Dendritic cell treated with granulocyte-macrophage colony-stimulating factor and Interleukin-4, amounts not matched to agents 40 ng/mL and 50 ng/mL, for 4 days (primary cell): ENCODE measurements around the gene CLCA1.
A peak's percentile ranks its signal among the peaks of the same experiment; 100 is the strongest.
"Not testable (repeated sequence)": the region's sequence is repeated elsewhere in the genome, so short reads cannot be mapped to it uniquely, and the experiment has no call there.

ENCODE experiments used
- H3K27ac Mint-ChIP-seq: one replicate; pipeline ENCODE4 v1.8.0; 2022; ENCODE audit warnings: mild to moderate bottlenecking, mixed read lengths
- H3K27me3 Mint-ChIP-seq: one replicate; pipeline ENCODE4 v1.8.0; 2022; ENCODE audit warnings: mild to moderate bottlenecking, mixed read lengths
- H3K36me3 Mint-ChIP-seq: one replicate; pipeline ENCODE4 v1.8.0; 2022; ENCODE audit warnings: low read depth, mixed read lengths
- H3K4me1 Mint-ChIP-seq: one replicate; pipeline ENCODE4 v1.8.0; 2022; ENCODE audit warnings: low read depth, mixed read lengths
- H3K4me3 Mint-ChIP-seq: one replicate; pipeline ENCODE4 v1.8.0; 2022; ENCODE audit warnings: mild to moderate bottlenecking, moderate library complexity, mixed read lengths
- H3K9me3 Mint-ChIP-seq: one replicate; pipeline ENCODE4 v1.8.0; 2022; ENCODE audit warnings: mixed read lengths
- intact Hi-C: fragments of 100-400 bp; cut with micrococcal nuclease; formaldehyde crosslinking; loops from one replicate; pipeline ENCODE4 v1.15.0; 2022

The CLCA1 gene

GRCh38 chr1:86477256-86477655 is 8.5 kb downstream of the CLCA1 start:
- H3K27ac Mint-ChIP-seq: no peak overlapping the region
- H3K9me3 Mint-ChIP-seq: no peaks in the 10 kb centered on the region
- no peak overlapping the region for H3K4me3 Mint-ChIP-seq
- no peaks in the 10 kb centered on the region for H3K36me3 Mint-ChIP-seq
- intact Hi-C loops: no loop called here
- no peaks in the 10 kb centered on the region for H3K27me3 Mint-ChIP-seq
- peaks cover 3% of the 10 kb centered on the region for H3K4me1 Mint-ChIP-seq

- Mint-ChIP-seq H3K4me1 (no peaks in the 10 kb centered on the region), H3K4me3 (no peak overlapping the region), H3K27me3 (no peaks in the 10 kb centered on the region), H3K36me3 (no peaks in the 10 kb centered on the region), H3K27ac (no peak overlapping the region), H3K9me3 (no peaks in the 10 kb centered on the region)
- intact Hi-C loops: no loop called here
These were observed 9.0 kb downstream of the CLCA1 start for GRCh38 chr1:86477682-86478081.

- no peaks in the 10 kb centered on the region for H3K9me3 Mint-ChIP-seq
- intact Hi-C loops: no loop called here
- H3K4me1 Mint-ChIP-seq: no peaks in the 10 kb centered on the region
- H3K27ac Mint-ChIP-seq: no peak overlapping the region
- H3K4me3 Mint-ChIP-seq: no peak overlapping the region
- H3K36me3 Mint-ChIP-seq: no peaks in the 10 kb centered on the region
- no peaks in the 10 kb centered on the region for H3K27me3 Mint-ChIP-seq
These were observed 9.9 kb downstream of the CLCA1 start for GRCh38 chr1:86478416-86479156.

- Mint-ChIP-seq H3K4me1 (no peaks in the 10 kb centered on the region), H3K27me3 (no peaks in the 10 kb centered on the region), H3K36me3 (no peaks in the 10 kb centered on the region), H3K9me3 (no peaks in the 10 kb centered on the region), H3K4me3 (no peak overlapping the region), H3K27ac (no peak overlapping the region)
- intact Hi-C loops: no loop called here
These were observed 13.2 kb downstream of the CLCA1 start for GRCh38 chr1:86481966-86482365.

- H3K27ac Mint-ChIP-seq: no peak overlapping the region
- H3K4me3 Mint-ChIP-seq: no peak overlapping the region
- no peaks in the 10 kb centered on the region for H3K4me1 Mint-ChIP-seq
- no peaks in the 10 kb centered on the region for H3K9me3 Mint-ChIP-seq
- no peaks in the 10 kb centered on the region for H3K27me3 Mint-ChIP-seq
- intact Hi-C loops: no loop called here
- H3K36me3 Mint-ChIP-seq: no peaks in the 10 kb centered on the region
These were observed 18.5 kb downstream of the CLCA1 start for GRCh38 chr1:86487131-86487810.

- no peak overlapping the region for H3K4me3 Mint-ChIP-seq
- intact Hi-C loops: no loop called here
- no peaks in the 10 kb centered on the region for H3K36me3 Mint-ChIP-seq
- H3K9me3 Mint-ChIP-seq: no peaks in the 10 kb centered on the region
- no peaks in the 10 kb centered on the region for H3K4me1 Mint-ChIP-seq
- no peaks in the 10 kb centered on the region for H3K27me3 Mint-ChIP-seq
- H3K27ac Mint-ChIP-seq: no peak overlapping the region
These were observed 19.0 kb downstream of the CLCA1 start for GRCh38 chr1:86487811-86488141.

GRCh38 chr1:86489242-86489878 is 20.6 kb downstream of the CLCA1 start:
- Mint-ChIP-seq H3K4me1 (no peaks in the 10 kb centered on the region), H3K36me3 (no peaks in the 10 kb centered on the region), H3K27me3 (no peaks in the 10 kb centered on the region), H3K9me3 (no peaks in the 10 kb centered on the region), H3K27ac (no peak overlapping the region), H3K4me3 (no peak overlapping the region)
- intact Hi-C loops: no loop called here

GRCh38 chr1:86491171-86491950 is 22.6 kb downstream of the CLCA1 start:
- no peaks in the 10 kb centered on the region for H3K4me1 Mint-ChIP-seq
- no peaks in the 10 kb centered on the region for H3K36me3 Mint-ChIP-seq
- no peak overlapping the region for H3K4me3 Mint-ChIP-seq
- H3K27me3 Mint-ChIP-seq: no peaks in the 10 kb centered on the region
- intact Hi-C loops: no loop called here
- no peak overlapping the region for H3K27ac Mint-ChIP-seq
- H3K9me3 Mint-ChIP-seq: no peaks in the 10 kb centered on the region

- Mint-ChIP-seq H3K4me3 (no peak overlapping the region), H3K27ac (peak overlapping the region; percentile 17), H3K36me3 (no peaks in the 10 kb centered on the region), H3K27me3 (peaks cover 2% of the 10 kb centered on the region), H3K4me1 (peaks cover 12% of the 10 kb centered on the region), H3K9me3 (no peaks in the 10 kb centered on the region)
- intact Hi-C loops: no loop called here
These were observed 29.6 kb downstream of the CLCA1 start for GRCh38 chr1:86498281-86498680.

GRCh38 chr1:86499987-86500593 is 31.4 kb downstream of the CLCA1 start:
- Mint-ChIP-seq H3K4me3 (no peak overlapping the region), H3K9me3 (no peaks in the 10 kb centered on the region), H3K27ac (no peak overlapping the region), H3K36me3 (no peaks in the 10 kb centered on the region), H3K4me1 (peaks cover 16% of the 10 kb centered on the region), H3K27me3 (peaks cover 2% of the 10 kb centered on the region)
- intact Hi-C loops: loop anchor here (5.0 kb wide), 1 partner anchor 202 kb away; the partner anchor contains the start of gene SH3GLB1

- peaks cover 2% of the 10 kb centered on the region for H3K27me3 Mint-ChIP-seq
- no peak overlapping the region for H3K27ac Mint-ChIP-seq
- no peak overlapping the region for H3K4me3 Mint-ChIP-seq
- no peaks in the 10 kb centered on the region for H3K9me3 Mint-ChIP-seq
- intact Hi-C loops: loop anchor here (5.0 kb wide), 1 partner anchor 202 kb away; the partner anchor contains the start of gene SH3GLB1
- no peaks in the 10 kb centered on the region for H3K36me3 Mint-ChIP-seq
- H3K4me1 Mint-ChIP-seq: peaks cover 16% of the 10 kb centered on the region
These were observed 32.0 kb downstream of the CLCA1 start for GRCh38 chr1:86500714-86501113.

- intact Hi-C loops: loop anchor here (5.0 kb wide), 1 partner anchor 200 kb away; the partner anchor contains the start of gene SH3GLB1
- not testable (repeated sequence) for H3K36me3 Mint-ChIP-seq, H3K9me3 Mint-ChIP-seq, H3K27ac Mint-ChIP-seq, H3K27me3 Mint-ChIP-seq
- peak overlapping the region; percentile 32 for H3K4me3 Mint-ChIP-seq
- peaks cover 16% of the 10 kb centered on the region for H3K4me1 Mint-ChIP-seq
These were observed 33.5 kb downstream of the CLCA1 start for GRCh38 chr1:86502125-86502646.

- Mint-ChIP-seq H3K36me3 (no peaks in the 10 kb centered on the region), H3K27me3 (peaks cover 2% of the 10 kb centered on the region), H3K4me1 (peaks cover 16% of the 10 kb centered on the region), H3K4me3 (peak overlapping the region; percentile 32), H3K27ac (no peak overlapping the region), H3K9me3 (no peaks in the 10 kb centered on the region)
- intact Hi-C loops: loop anchor here (5.0 kb wide), 1 partner anchor 199 kb away; the partner anchor contains the start of gene SH3GLB1
These were observed 34.1 kb downstream of the CLCA1 start for GRCh38 chr1:86502721-86503405.
